ENCODE results near the gene HRCT1. TPM values are rescaled to one million over a fixed set of nuclear protein-coding genes. Genes with fewer than 3 reads are reported as not detected.

The HRCT1 gene
- total RNA-seq, 1 experiment from 2014 or later = 0.32 TPM

- TF ChIP-seq ZBTB33 (IDR thresholded peaks at IDR 0.05; ENCODE audit: extremely low read depth, insufficient replicate concordance, low read length) (no peak), POLR2AphosphoS5 (IDR thresholded peaks at IDR 0.05; ENCODE audit: low read depth, low read length) (no peak), CTCF (IDR thresholded peaks at IDR 0.05 in 2 of 3, conservative IDR thresholded peaks at IDR 0.05 in 1 of 3; ENCODE audit: borderline replicate concordance in 1 of 3, insufficient read depth in 1 of 3, low read depth in 2 of 3, low read length in 2 of 3) (no peak), POLR2A (IDR thresholded peaks at IDR 0.05; ENCODE audit: borderline replicate concordance, extremely low read depth, insufficient read depth, insufficient read length) (no peak), SP1 (IDR thresholded peaks at IDR 0.05; ENCODE audit: low read depth) (no peak), MAX (IDR thresholded peaks at IDR 0.05) (no peak)
Measured at GRCh38 chr9:35867538-35867937, 38.5 kb upstream of the HRCT1 start (continued).

GRCh38 chr9:35868933-35869332 lies 37.1 kb upstream of the HRCT1 start:
- POLR2A ChIA-PET = no interaction called here
- no peak for TF ChIP-seq MAX (IDR thresholded peaks at IDR 0.05)
- TF ChIP-seq POLR2AphosphoS5 (IDR thresholded peaks at IDR 0.05; ENCODE audit: low read depth, low read length) = no peak
- TF ChIP-seq CTCF (IDR thresholded peaks at IDR 0.05 in 2 of 3, conservative IDR thresholded peaks at IDR 0.05 in 1 of 3; ENCODE audit: borderline replicate concordance in 1 of 3, insufficient read depth in 1 of 3, low read depth in 2 of 3, low read length in 2 of 3) = no peak
- TF ChIP-seq SP1 (IDR thresholded peaks at IDR 0.05; ENCODE audit: low read depth) = no peak
- TF ChIP-seq EGR1 (IDR thresholded peaks at IDR 0.05; ENCODE audit: low read depth) = no peak
- TF ChIP-seq EZH2 (IDR thresholded peaks at IDR 0.05) = no peak
- no peak for TF ChIP-seq POLR2A (IDR thresholded peaks at IDR 0.05; ENCODE audit: borderline replicate concordance, extremely low read depth, insufficient read depth, insufficient read length)
- no peak for TF ChIP-seq EZH2phosphoT487 (IDR thresholded peaks at IDR 0.05; ENCODE audit: borderline replicate concordance)
- TF ChIP-seq ZNF274 (IDR thresholded peaks at IDR 0.05; ENCODE audit: low read depth, low read length) = no peak
- no peak for TF ChIP-seq ELF1 (IDR thresholded peaks at IDR 0.05; ENCODE audit: borderline replicate concordance, low read depth)
- no peak for TF ChIP-seq YY1 (IDR thresholded peaks at IDR 0.05; ENCODE audit: extremely low read depth, insufficient replicate concordance, low read depth, low read length)
- TF ChIP-seq SRF (IDR thresholded peaks at IDR 0.05; ENCODE audit: low read depth) = no peak

More at GRCh38 chr9:35868933-35869332, 37.1 kb upstream of the HRCT1 start:
- H3K9ac ChIP-seq (ENCODE audit: low read length) = no peak overlapping the region
- no peaks in the 10 kb centered on the region for H3K36me3 ChIP-seq (ENCODE audit: control insufficient read depth in 1 of 2, insufficient read depth in 2 of 2, low read length in 2 of 2)
- no peak overlapping the region for H2AFZ ChIP-seq (ENCODE audit: low read depth, low read length, poor library complexity, severe bottlenecking)
- no peaks in the 10 kb centered on the region for H4K20me1 ChIP-seq (ENCODE audit: insufficient read depth)
- BruUV-seq (replicated peaks) = no TSS peak
- no peaks in the 10 kb centered on the region for H3K79me2 ChIP-seq (ENCODE audit: insufficient read depth, low read length)
- ATAC-seq (no peak), DNase-seq (ENCODE audit: low read depth, low spot score) (no peak)
- no peaks in the 10 kb centered on the region for H3K9me3 ChIP-seq (ENCODE audit: control insufficient read depth in 1 of 2, insufficient read depth in 1 of 2, low read depth in 1 of 2, low read length in 2 of 2)
- H3K27ac ChIP-seq (ENCODE audit: low read depth, low read length) = no peak overlapping the region
- no peak overlapping the region for H3K4me2 ChIP-seq (ENCODE audit: low read length)
- H3K4me1 ChIP-seq (ENCODE audit: control insufficient read depth in 1 of 2, insufficient read depth in 2 of 2, low read length in 2 of 2) = peaks cover 3 to 6% of the 10 kb centered on the region in 2 experiments; a peak in 2 of 4 replicates
- no peaks in the 10 kb centered on the region for H3K27me3 ChIP-seq (ENCODE audit: insufficient read depth, low read length)
- RAD21 ChIA-PET (ENCODE audit: low non-redundant PET in 1 of 2, low total read pairs in 2 of 2, uncharacterized antibody in 2 of 2, unreplicated experiment in 2 of 2) = no interaction called here
- no peak overlapping the region for H3K4me3 ChIP-seq (replicated peaks in 1 of 2; ENCODE audit: low read depth in 1 of 2, low read length in 2 of 2)
- no peaks in the 10 kb centered on the region for H3K9me2 ChIP-seq (ENCODE audit: insufficient read depth)
- CTCF ChIA-PET = interaction anchor here (1.8 kb wide), 1 partner anchor 14 kb away, joined by 5 read pairs; no protein-coding TSS in a partner anchor
- intact Hi-C loops (cut with micrococcal nuclease) = no loop called here

Measured in HCT116 (cell line).